ENCODE data around the gene CDK9.
A peak's percentile ranks its signal among the peaks of the same experiment; 100 is the strongest.

Gene CDK9

DNA sequence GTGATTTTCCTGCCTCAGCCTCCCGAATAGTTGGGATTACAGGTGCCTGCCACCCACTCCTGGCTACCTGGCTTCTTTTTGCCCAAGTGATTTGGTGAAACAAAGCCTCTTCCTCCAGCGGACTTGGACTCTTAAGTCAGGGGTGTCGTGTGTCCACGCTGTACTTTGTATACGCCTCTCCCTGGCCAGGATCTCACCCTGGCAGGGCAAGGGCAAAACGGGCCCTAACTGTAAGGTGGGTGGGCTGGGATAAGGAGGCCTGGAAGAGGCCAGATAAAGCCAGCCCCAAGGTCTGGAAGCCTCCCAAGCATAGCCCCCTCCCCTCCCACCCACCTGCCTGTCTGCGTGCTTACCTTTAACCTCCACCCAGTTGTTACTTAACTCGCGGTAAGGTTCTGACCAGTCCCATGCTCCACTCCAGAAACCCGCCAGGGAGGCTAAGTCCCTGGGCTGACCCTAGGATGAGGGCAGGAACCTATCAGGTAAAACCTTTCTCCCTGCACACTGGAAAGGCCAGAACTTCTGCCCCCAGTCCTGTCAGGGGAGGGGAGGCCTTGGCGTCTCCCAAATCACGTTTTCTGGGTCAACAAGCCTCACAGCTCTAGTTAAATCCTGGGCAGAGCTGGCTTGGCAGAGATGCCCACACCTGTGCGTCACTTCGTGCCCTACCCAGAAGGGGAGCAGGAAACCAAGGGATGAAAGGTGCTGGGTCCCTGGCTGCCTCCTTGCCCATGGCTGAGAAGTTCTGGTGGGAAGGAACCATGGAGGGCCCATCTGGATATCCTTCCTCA lies 8.4 kb downstream of the CDK9 start:
- H3K4me3 ChIP-seq (ENCODE audit: low read depth, low read length) = no peak overlapping the region
- H3K9ac ChIP-seq (ENCODE audit: low read depth, low read length) = no peak overlapping the region
- H3K9me3 ChIP-seq (ENCODE audit: control insufficient read depth, insufficient read depth, low read length) = no peaks in the 10 kb centered on the region
- no peaks in the 10 kb centered on the region for H3K27me3 ChIP-seq (ENCODE audit: control insufficient read depth, insufficient read depth, low read length)
- H3K36me3 ChIP-seq (ENCODE audit: control insufficient read depth, insufficient read depth, low read length) = peaks cover 40% of the 10 kb centered on the region
- H3K27ac ChIP-seq (ENCODE audit: low read depth, low read length) = no peak overlapping the region
- no peaks in the 10 kb centered on the region for H3K4me1 ChIP-seq (ENCODE audit: control insufficient read depth, insufficient read depth, low read length)

DNA sequence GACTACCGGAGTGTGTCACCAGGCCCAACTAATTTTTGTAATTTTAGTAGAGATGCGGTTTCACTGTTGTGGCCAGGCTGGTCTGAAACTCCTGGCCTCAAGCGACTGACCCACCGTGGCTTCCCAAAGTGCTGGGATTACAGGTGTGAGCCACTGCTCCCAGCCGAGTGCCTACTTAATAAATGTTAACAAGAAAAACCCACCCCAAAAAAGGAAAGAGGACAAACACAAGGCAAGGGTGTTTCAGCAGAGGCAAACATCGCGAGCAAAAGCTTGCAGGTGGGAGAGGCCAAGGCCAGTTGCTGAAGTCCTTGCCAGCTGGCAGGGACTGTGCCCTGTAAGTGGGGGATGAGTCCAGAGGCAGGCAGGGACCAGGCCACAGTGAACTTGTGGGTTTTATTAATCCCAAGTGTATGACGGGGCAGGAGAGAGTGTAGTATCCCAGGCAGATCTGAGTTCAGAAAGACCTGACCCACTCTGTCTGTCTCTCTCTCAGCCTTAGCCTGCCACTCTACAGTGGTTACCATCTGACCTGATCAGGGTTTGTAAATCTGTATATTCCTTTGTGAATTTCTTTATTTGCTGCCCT lies 10.5 kb downstream of the CDK9 start:
- Histone ChIP-seq H3K27me3 (ENCODE audit: control insufficient read depth, insufficient read depth, low read length) (no peaks in the 10 kb centered on the region), H3K27ac (ENCODE audit: low read depth, low read length) (no peak overlapping the region), H3K9ac (ENCODE audit: low read depth, low read length) (no peak overlapping the region), H3K36me3 (ENCODE audit: control insufficient read depth, insufficient read depth, low read length) (peaks cover 19% of the 10 kb centered on the region), H3K4me1 (ENCODE audit: control insufficient read depth, insufficient read depth, low read length) (no peaks in the 10 kb centered on the region), H3K4me3 (ENCODE audit: low read depth, low read length) (no peak overlapping the region), H3K9me3 (ENCODE audit: control insufficient read depth, insufficient read depth, low read length) (no peaks in the 10 kb centered on the region)

DNA sequence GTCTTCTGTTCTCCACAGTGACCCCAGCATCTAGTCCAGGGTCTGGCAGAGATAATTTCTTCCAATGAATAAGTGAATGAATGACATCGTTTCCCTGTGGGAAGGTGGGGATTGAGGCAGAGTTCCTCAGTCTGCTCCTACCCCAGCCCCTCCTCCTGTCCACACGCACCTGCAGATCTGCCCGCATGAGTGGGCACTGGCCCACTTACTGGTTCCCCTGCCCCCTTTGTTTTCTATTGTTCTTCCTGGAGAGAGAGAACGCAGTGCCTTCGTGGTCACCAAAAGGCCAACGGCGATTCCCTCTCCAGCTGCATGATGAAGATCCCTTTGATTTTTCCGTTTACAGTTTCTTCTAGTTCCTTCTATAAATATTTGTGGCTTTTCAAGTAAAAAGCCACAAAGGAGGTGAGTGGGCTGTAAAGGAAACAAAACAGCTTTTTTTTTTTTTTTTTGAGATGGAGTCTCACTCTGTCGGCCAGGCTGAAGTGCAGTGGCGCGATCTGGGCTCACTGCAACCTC lies 11.1 kb downstream of the CDK9 start:
- Histone ChIP-seq H3K4me3 (ENCODE audit: low read depth, low read length) (no peak overlapping the region), H3K36me3 (ENCODE audit: control insufficient read depth, insufficient read depth, low read length) (peaks cover 13% of the 10 kb centered on the region; the same call in 1 of the 2 replicates), H3K27me3 (ENCODE audit: control insufficient read depth, insufficient read depth, low read length) (no peaks in the 10 kb centered on the region), H3K27ac (ENCODE audit: low read depth, low read length) (no peak overlapping the region), H3K9ac (ENCODE audit: low read depth, low read length) (no peak overlapping the region), H3K9me3 (ENCODE audit: control insufficient read depth, insufficient read depth, low read length) (no peaks in the 10 kb centered on the region), H3K4me1 (ENCODE audit: control insufficient read depth, insufficient read depth, low read length) (peaks cover under 1% of the 10 kb centered on the region)

DNA sequence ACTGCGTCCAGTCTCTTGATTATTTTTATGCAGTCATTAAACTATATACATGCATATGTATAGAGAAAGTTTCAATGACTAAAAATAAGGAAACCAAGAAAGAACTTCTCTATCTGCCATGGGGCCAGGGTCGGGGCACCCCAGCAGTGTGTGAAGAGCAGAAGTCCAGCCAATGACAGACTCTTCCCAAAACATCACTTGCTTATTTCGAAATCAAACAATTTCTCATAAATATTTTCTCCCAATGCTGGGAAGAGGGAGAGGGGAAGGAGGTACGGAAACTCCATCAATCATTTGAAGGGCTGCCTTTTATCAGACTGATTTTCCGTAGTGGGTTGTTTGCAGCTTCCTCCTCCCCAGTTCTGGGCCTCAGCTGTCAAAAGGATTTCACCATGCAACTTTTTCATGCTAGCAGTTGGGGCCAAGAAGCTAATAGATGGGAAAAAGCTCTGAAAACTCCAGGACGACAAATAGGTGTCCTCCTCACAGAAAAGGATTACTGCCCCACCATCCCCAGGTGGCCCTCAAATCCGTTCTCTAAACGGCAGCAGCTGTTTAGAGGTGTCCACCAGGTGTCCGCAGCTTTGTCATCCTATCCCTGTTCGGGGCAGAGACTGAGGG lies 16.2 kb downstream of the CDK9 start:
- H3K9ac ChIP-seq (ENCODE audit: low read depth, low read length) = no peak overlapping the region; the same call in 1 of the 2 replicates
- H3K4me3 ChIP-seq (ENCODE audit: low read depth, low read length) = peak overlapping the region; percentile 73
- peaks cover 13% of the 10 kb centered on the region for H3K36me3 ChIP-seq (ENCODE audit: control insufficient read depth, insufficient read depth, low read length)
- H3K4me1 ChIP-seq (ENCODE audit: control insufficient read depth, insufficient read depth, low read length) = peaks cover 9% of the 10 kb centered on the region
- no peaks in the 10 kb centered on the region for H3K9me3 ChIP-seq (ENCODE audit: control insufficient read depth, insufficient read depth, low read length)
- peak overlapping the region; percentile 95 for H3K27ac ChIP-seq (ENCODE audit: low read depth, low read length)
- no peaks in the 10 kb centered on the region for H3K27me3 ChIP-seq (ENCODE audit: control insufficient read depth, insufficient read depth, low read length)

DNA sequence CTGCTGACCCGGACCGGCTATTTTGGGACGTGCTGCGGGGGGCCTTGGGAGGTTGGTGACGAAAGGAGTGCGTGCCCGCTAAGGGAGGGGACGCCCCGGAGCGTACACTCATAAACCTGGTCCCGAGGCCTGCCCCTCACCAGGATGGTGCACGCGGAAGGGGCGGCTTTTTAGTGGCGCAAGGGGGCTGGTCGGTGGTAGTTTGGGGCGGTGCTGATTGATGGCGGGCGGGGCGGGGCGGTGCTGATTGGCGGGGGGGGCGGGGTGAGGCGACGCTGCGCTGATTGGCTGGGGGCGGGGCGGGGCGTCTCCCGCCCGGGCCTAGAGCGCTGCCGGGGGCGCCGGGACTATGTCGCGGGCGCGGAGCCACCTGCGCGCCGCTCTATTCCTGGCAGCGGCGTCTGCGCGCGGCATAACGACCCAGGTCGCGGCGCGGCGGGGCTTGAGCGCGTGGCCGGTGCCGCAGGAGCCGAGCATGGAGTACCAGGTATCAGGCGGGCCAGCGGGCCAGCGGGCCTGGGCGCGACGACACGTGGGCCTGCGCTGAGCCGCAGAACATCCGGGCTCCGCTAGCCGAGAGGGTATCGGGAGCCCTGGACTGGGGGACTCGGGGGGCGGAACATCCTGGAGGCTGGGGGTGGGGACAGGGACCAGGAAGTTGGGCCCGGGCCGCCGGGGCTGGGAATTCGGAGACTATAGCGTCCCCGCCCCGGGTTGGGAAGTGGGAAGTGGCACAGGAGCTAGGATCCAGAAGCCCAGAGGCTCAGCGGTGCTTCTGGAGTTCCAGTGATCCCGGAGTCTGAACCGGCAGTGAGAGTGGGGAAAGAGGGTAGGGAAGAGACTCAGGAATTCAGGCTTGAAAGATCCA lies 17.0 kb downstream of the CDK9 start, which contains the start of gene FPGS:
TSS of gene FPGS (plus strand) at position 307 of the 868 bp plus-strand sequence. CDS start at position 350, 43 bp downstream.
- Histone ChIP-seq H3K27me3 (ENCODE audit: control insufficient read depth, insufficient read depth, low read length) (no peaks in the 10 kb centered on the region), H3K27ac (ENCODE audit: low read depth, low read length) (peak within 1 kb of the TSS; percentile 95), H3K36me3 (ENCODE audit: control insufficient read depth, insufficient read depth, low read length) (peaks cover 21% of the 10 kb centered on the region), H3K4me3 (ENCODE audit: low read depth, low read length) (peak within 1 kb of the TSS; percentile 73), H3K9me3 (ENCODE audit: control insufficient read depth, insufficient read depth, low read length) (no peaks in the 10 kb centered on the region), H3K4me1 (ENCODE audit: control insufficient read depth, insufficient read depth, low read length) (peaks cover 9% of the 10 kb centered on the region), H3K9ac (ENCODE audit: low read depth, low read length) (peak within 1 kb of the TSS; percentile 95)

DNA sequence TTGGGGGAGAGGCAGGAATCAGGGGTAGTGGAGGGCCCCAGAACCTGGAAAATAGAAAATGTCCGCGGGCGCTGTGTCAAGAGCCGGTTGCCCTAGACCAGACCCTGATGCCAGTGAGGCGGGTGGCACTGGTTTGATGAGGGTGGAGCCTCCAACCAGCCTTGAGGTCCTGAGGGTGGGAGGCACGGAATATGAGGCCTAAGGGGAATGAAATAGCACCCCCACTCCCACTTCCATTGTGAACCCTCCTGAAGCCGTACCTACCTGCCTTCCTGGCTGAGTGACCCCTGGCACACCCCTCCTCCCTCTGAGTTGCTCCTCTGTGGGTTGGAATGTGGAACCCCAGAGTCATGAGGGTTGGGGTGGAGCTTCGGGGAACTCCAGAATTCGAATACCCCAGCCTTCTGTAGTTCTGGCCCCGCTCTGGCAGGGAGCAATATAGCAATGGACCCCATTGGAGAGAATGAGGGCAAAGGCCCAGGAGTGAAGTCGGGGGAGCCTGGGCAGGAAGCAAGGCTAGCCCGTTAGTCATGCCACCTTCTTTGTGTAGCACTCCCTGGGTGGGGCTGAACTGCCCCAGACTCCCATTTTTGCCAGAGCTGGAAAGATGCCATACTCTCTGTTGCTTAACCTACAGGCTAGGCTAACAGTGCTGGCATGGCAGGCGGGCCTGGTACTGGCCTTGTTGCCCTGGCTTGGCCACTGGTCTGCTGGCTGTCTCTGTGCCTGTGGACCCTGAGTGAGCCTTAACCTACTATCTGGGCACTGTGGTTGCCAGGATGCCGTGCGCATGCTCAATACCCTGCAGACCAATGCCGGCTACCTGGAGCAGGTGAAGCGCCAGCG lies 17.9 kb downstream of the CDK9 start:
- peaks cover 30% of the 10 kb centered on the region for H3K36me3 ChIP-seq (ENCODE audit: control insufficient read depth, insufficient read depth, low read length)
- H3K4me1 ChIP-seq (ENCODE audit: control insufficient read depth, insufficient read depth, low read length) = peaks cover 9% of the 10 kb centered on the region
- H3K27ac ChIP-seq (ENCODE audit: low read depth, low read length) = peak overlapping the region; percentile 95
- H3K27me3 ChIP-seq (ENCODE audit: control insufficient read depth, insufficient read depth, low read length) = no peaks in the 10 kb centered on the region
- no peaks in the 10 kb centered on the region for H3K9me3 ChIP-seq (ENCODE audit: control insufficient read depth, insufficient read depth, low read length)
- H3K4me3 ChIP-seq (ENCODE audit: low read depth, low read length) = peak overlapping the region; percentile 73
- H3K9ac ChIP-seq (ENCODE audit: low read depth, low read length) = peak overlapping the region; percentile 95

DNA sequence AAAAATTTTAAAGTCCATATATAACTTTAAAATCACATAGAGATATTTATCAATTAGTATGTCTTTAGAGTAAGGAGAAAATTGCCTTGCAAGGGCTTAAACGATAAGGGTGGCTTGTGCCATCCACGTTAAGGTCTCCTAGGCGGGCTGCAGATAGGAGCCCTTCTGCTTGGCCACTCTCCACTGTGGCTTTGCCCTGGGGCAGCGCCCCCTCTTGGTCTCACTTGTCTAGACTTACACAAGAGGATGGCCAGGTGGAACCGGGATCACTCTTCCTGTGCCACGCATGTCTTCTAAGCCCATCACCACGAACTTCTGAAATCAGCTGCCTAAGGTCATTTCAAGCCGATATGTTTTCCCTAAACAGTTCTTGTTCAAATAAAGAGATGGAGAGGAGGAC lies 19.8 kb downstream of the CDK9 start:
- no peak overlapping the region for H3K27ac ChIP-seq (ENCODE audit: low read depth, low read length)
- no peaks in the 10 kb centered on the region for H3K27me3 ChIP-seq (ENCODE audit: control insufficient read depth, insufficient read depth, low read length)
- H3K36me3 ChIP-seq (ENCODE audit: control insufficient read depth, insufficient read depth, low read length) = peaks cover 38% of the 10 kb centered on the region
- H3K4me3 ChIP-seq (ENCODE audit: low read depth, low read length) = no peak overlapping the region
- no peak overlapping the region for H3K9ac ChIP-seq (ENCODE audit: low read depth, low read length)
- no peaks in the 10 kb centered on the region for H3K9me3 ChIP-seq (ENCODE audit: control insufficient read depth, insufficient read depth, low read length)
- peaks cover 14% of the 10 kb centered on the region for H3K4me1 ChIP-seq (ENCODE audit: control insufficient read depth, insufficient read depth, low read length)

DNA sequence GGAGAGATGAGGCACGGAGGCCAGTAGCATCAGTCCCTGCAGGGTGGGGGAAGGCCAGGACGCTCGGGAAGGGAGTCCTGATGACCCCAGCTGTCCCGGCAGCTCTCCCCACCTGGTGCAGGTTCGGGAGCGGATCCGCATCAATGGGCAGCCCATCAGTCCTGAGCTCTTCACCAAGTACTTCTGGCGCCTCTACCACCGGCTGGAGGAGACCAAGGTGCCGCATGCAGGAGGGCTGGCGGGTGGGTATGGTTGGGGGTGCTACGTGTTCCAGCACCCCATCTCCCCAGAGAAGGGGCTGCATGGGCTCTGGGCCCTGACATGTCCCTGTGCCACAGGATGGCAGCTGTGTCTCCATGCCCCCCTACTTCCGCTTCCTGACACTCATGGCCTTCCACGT lies 21.0 kb downstream of the CDK9 start:
- Histone ChIP-seq H3K9me3 (ENCODE audit: control insufficient read depth, insufficient read depth, low read length) (no peaks in the 10 kb centered on the region), H3K4me1 (ENCODE audit: control insufficient read depth, insufficient read depth, low read length) (peaks cover 14% of the 10 kb centered on the region), H3K36me3 (ENCODE audit: control insufficient read depth, insufficient read depth, low read length) (peaks cover 42% of the 10 kb centered on the region), H3K4me3 (ENCODE audit: low read depth, low read length) (no peak overlapping the region), H3K27me3 (ENCODE audit: control insufficient read depth, insufficient read depth, low read length) (no peaks in the 10 kb centered on the region), H3K9ac (ENCODE audit: low read depth, low read length) (no peak overlapping the region), H3K27ac (ENCODE audit: low read depth, low read length) (no peak overlapping the region)

DNA sequence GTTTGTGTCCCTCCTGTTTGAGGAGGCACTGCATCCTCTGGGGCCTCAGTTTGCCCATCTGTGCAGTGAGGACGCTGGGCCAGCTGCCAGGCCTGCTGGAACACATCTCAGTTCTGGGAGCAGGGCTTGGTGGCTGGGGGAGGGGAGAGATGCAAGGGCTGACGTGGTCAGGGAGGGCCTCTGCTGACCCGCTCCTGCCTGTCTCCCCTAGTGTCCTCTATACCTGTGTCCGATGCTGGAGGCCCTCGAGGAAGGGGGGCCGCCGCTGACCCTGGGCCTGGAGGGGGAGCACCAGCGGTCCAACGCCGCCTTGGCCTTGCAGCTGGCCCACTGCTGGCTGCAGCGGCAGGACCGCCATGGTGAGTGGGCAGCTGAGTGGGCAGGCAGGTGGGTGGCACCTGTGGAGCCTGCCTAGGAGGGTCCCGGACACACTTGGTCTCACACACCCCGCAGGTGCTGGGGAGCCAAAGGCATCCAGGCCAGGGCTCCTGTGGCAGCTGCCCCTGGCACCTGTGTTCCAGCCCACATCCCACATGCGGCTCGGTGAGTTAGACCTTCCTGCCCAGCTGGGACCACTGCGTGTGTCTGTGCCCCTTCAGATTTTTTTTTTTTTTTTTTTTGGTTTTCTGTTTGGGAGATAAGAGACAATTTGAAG lies 22.6 kb downstream of the CDK9 start:
- peaks cover 55% of the 10 kb centered on the region for H3K36me3 ChIP-seq (ENCODE audit: control insufficient read depth, insufficient read depth, low read length)

More for the DNA sequence above, 22.6 kb downstream of the CDK9 start:
- H3K4me1 ChIP-seq (ENCODE audit: control insufficient read depth, insufficient read depth, low read length) = peaks cover 9% of the 10 kb centered on the region
- no peaks in the 10 kb centered on the region for H3K27me3 ChIP-seq (ENCODE audit: control insufficient read depth, insufficient read depth, low read length)
- H3K9me3 ChIP-seq (ENCODE audit: control insufficient read depth, insufficient read depth, low read length) = no peaks in the 10 kb centered on the region
- no peak overlapping the region for H3K4me3 ChIP-seq (ENCODE audit: low read depth, low read length)
- H3K27ac ChIP-seq (ENCODE audit: low read depth, low read length) = no peak overlapping the region
- H3K9ac ChIP-seq (ENCODE audit: low read depth, low read length) = no peak overlapping the region

All from HUES48 (cell line).